Stimulated activated CD8-positive, alpha-beta memory T cell treated with anti-CD3 and anti-CD28 coated beads, Interleukin-2, amount 100 ng/mL, for 1 hour (primary cell): ENCODE data around the gene SCYL2.
A peak's percentile ranks its signal among the peaks of the same experiment; 100 is the strongest.
"Not testable (repeated sequence)": the region's sequence is repeated elsewhere in the genome, so short reads cannot be mapped to it uniquely, and the experiment has no call there.

Experiments
- DNase-seq, 2 donors: peaks; one replicate each; pipeline ENCODE4 v3.0.0-alpha.2; 2020; ENCODE audit warnings: low read depth in 2 of 2

Gene SCYL2

GRCh38 chr12:100265732-100266584 lies 1.0 kb upstream of the SCYL2 start:
- no peak for DNase-seq

GRCh38 chr12:100266585-100266834 lies 467 bp upstream of the SCYL2 start:
- peak in 1 of 2 donors; percentile 91 for DNase-seq

- DNase-seq: peak in 1 of 2 donors; percentile 1
Measured at GRCh38 chr12:100267603-100268281, 765 bp downstream of the SCYL2 start.

GRCh38 chr12:100268835-100269564 lies 2.0 kb downstream of the SCYL2 start:
- DNase-seq: no peak

GRCh38 chr12:100273782-100274181 lies 6.8 kb downstream of the SCYL2 start:
- DNase-seq: no peak

- no peak for DNase-seq
Measured at GRCh38 chr12:100274291-100274690, 7.3 kb downstream of the SCYL2 start.

- no peak for DNase-seq
Measured at GRCh38 chr12:100279159-100279558, 12.2 kb downstream of the SCYL2 start.

- DNase-seq: no peak
Measured at GRCh38 chr12:100279607-100280244, 12.7 kb downstream of the SCYL2 start.

- DNase-seq: not testable (repeated sequence)
Measured at GRCh38 chr12:100284556-100284955, 17.6 kb downstream of the SCYL2 start.

GRCh38 chr12:100289038-100289437 lies 22.1 kb downstream of the SCYL2 start:
- DNase-seq: no peak

- no peak for DNase-seq
Measured at GRCh38 chr12:100290016-100290415, 23.0 kb downstream of the SCYL2 start.

- no peak for DNase-seq
Measured at GRCh38 chr12:100293017-100293416, 26.0 kb downstream of the SCYL2 start.

- not testable (repeated sequence) for DNase-seq
Measured at GRCh38 chr12:100294366-100294765, 27.4 kb downstream of the SCYL2 start.

GRCh38 chr12:100295764-100296555 lies 29.0 kb downstream of the SCYL2 start:
- no peak for DNase-seq

- no peak for DNase-seq
Measured at GRCh38 chr12:100302081-100302480, 35.1 kb downstream of the SCYL2 start.

GRCh38 chr12:100303831-100304230 lies 36.9 kb downstream of the SCYL2 start:
- DNase-seq: no peak

- not testable (repeated sequence) for DNase-seq
Measured at GRCh38 chr12:100304334-100304733, 37.4 kb downstream of the SCYL2 start.

- DNase-seq: not testable (repeated sequence)
Measured at GRCh38 chr12:100308138-100308537, 41.2 kb downstream of the SCYL2 start.

- DNase-seq: no peak
Measured at GRCh38 chr12:100311317-100311716, 44.3 kb downstream of the SCYL2 start.

- DNase-seq: no peak
Measured at GRCh38 chr12:100317371-100317770, 50.4 kb downstream of the SCYL2 start.

GRCh38 chr12:100324498-100324897 lies 57.5 kb downstream of the SCYL2 start:
- no peak for DNase-seq
